ENCODE measurements around the gene IKZF3. TPM values are rescaled to one million over a fixed set of nuclear protein-coding genes. Genes with fewer than 3 reads are reported as not detected.

Gene IKZF3
- polyA plus RNA-seq, 1 donor (not counting 4 experiments of a cell fraction or from before 2014, with no cell fraction given) = not detected

- Histone ChIP-seq H3K9ac (ENCODE audit: control insufficient read depth, extremely low read depth, insufficient read depth, low read length) (no peak overlapping the region), H3K79me2 (ENCODE audit: control insufficient read depth, insufficient read depth, low read length) (no peaks in the 10 kb centered on the region), H3K4me2 (ENCODE audit: control insufficient read depth, extremely low read depth, insufficient read depth, low read depth, low read length) (no peak overlapping the region), H3K4me1 (ENCODE audit: control insufficient read depth, extremely low read depth, insufficient read depth, low read length) (no peaks in the 10 kb centered on the region), H4K20me1 (ENCODE audit: control insufficient read depth, extremely low read depth, insufficient read depth, low read length) (no peaks in the 10 kb centered on the region), H2AFZ (ENCODE audit: control insufficient read depth, low read length) (no peak overlapping the region), H3K9me1 (ENCODE audit: control insufficient read depth, extremely low read depth, insufficient read depth, low read length) (no peaks in the 10 kb centered on the region), H3K36me3 (ENCODE audit: control insufficient read depth in 2 of 2, extremely low read depth in 1 of 2, insufficient read depth in 2 of 2, low read length in 2 of 2) (no peaks in the 10 kb centered on the region), H3K27me3 (ENCODE audit: control insufficient read depth, extremely low read depth, insufficient read depth, low read length) (peaks cover 20% of the 10 kb centered on the region), H3K27ac (ENCODE audit: control insufficient read depth, insufficient read depth, low read length) (no peak overlapping the region), H3K4me3 (ENCODE audit: control insufficient read depth in 2 of 3, extremely low read depth in 1 of 3, insufficient read depth in 2 of 3, low read depth in 1 of 3, low read length in 3 of 3) (no peak overlapping the region), H3K9me3 (ENCODE audit: control insufficient read depth, low read depth, low read length) (no peaks in the 10 kb centered on the region)
- no peak for TF ChIP-seq EZH2 (IDR thresholded peaks at IDR 0.05; ENCODE audit: low read length)
- dilution Hi-C loops (cut with MboI; ENCODE audit: extremely low pct_ligation_motif_present, low sequenced_read_pairs) = no loop called here
- FAIRE-seq (no peak), DNase-seq (ENCODE audit: low read depth, low spot score) (no peak)
These were observed 7.7 kb upstream of the IKZF3 start for GRCh38 chr17:39871801-39872200.

DNA sequence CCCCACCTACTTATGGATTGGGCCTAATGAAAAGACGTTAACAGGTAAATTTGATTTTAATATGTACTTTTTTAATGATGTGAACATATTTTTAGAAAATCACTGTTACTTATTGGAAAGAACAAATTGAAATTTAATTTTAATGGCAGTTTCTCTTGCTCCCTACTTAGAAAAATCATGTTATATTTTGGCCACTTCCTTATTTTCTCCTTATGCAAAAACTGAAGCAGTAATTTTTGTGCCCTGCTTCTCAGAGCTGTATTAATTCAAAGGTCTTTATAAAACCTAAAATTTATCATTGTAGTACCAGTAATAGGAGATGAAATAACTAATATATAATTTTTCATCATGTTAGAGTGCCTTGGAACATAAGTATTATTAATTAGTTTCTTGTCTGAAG is 6.7 kb upstream of the IKZF3 start:
- H3K36me3 ChIP-seq (ENCODE audit: control insufficient read depth in 2 of 2, extremely low read depth in 1 of 2, insufficient read depth in 2 of 2, low read length in 2 of 2) = no peaks in the 10 kb centered on the region
- no peak for TF ChIP-seq CTCF (optimal IDR thresholded peaks at IDR 0.05 in 1 of 3, IDR thresholded peaks at IDR 0.05 in 1 of 3, conservative IDR thresholded peaks at IDR 0.05 in 1 of 3; ENCODE audit: extremely low read depth in 1 of 3, insufficient read depth in 2 of 3, low read length in 3 of 3)
- no peak for TF ChIP-seq EZH2 (IDR thresholded peaks at IDR 0.05; ENCODE audit: low read length)
- FAIRE-seq = no peak
- no peaks in the 10 kb centered on the region for H3K79me2 ChIP-seq (ENCODE audit: control insufficient read depth, insufficient read depth, low read length)
- H2AFZ ChIP-seq (ENCODE audit: control insufficient read depth, low read length) = no peak overlapping the region
- no peaks in the 10 kb centered on the region for H3K9me3 ChIP-seq (ENCODE audit: control insufficient read depth, low read depth, low read length)
- H3K4me2 ChIP-seq (ENCODE audit: control insufficient read depth, extremely low read depth, insufficient read depth, low read depth, low read length) = no peak overlapping the region
- H3K27ac ChIP-seq (ENCODE audit: control insufficient read depth, insufficient read depth, low read length) = no peak overlapping the region
- DNase-seq (ENCODE audit: low read depth, low spot score) = no peak
- H3K4me1 ChIP-seq (ENCODE audit: control insufficient read depth, extremely low read depth, insufficient read depth, low read length) = no peaks in the 10 kb centered on the region
- H3K4me3 ChIP-seq (ENCODE audit: control insufficient read depth in 2 of 3, extremely low read depth in 1 of 3, insufficient read depth in 2 of 3, low read depth in 1 of 3, low read length in 3 of 3) = no peak overlapping the region
- dilution Hi-C loops (cut with MboI; ENCODE audit: extremely low pct_ligation_motif_present, low sequenced_read_pairs) = no loop called here
- no peak overlapping the region for H3K9ac ChIP-seq (ENCODE audit: control insufficient read depth, extremely low read depth, insufficient read depth, low read length)
- H4K20me1 ChIP-seq (ENCODE audit: control insufficient read depth, extremely low read depth, insufficient read depth, low read length) = no peaks in the 10 kb centered on the region
- H3K27me3 ChIP-seq (ENCODE audit: control insufficient read depth, extremely low read depth, insufficient read depth, low read length) = peaks cover 25% of the 10 kb centered on the region
- H3K9me1 ChIP-seq (ENCODE audit: control insufficient read depth, extremely low read depth, insufficient read depth, low read length) = no peaks in the 10 kb centered on the region

DNA sequence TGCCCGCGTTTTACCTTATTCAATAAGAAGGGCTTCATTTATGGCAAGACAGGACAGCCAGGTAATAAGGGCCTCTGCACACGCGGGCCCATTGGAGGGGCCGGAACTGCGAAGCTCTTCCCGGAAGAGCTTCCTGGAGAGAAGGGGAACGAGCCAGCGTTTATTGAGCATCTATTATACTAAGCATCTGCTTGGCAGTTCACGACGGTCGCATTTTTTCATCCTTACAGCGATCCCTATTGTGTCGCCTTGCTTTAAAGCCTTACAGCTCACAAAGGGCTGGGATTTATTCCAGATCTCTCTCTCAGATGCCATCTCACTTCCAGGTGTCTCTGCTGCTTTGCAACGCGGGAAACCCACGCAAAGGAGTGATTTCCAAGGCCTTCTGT is 4.4 kb upstream of the IKZF3 start:
- Histone ChIP-seq H3K27ac (ENCODE audit: control insufficient read depth, insufficient read depth, low read length) (no peak overlapping the region), H3K4me1 (ENCODE audit: control insufficient read depth, extremely low read depth, insufficient read depth, low read length) (no peaks in the 10 kb centered on the region), H3K9me1 (ENCODE audit: control insufficient read depth, extremely low read depth, insufficient read depth, low read length) (no peaks in the 10 kb centered on the region), H3K4me2 (ENCODE audit: control insufficient read depth, extremely low read depth, insufficient read depth, low read depth, low read length) (no peak overlapping the region), H3K4me3 (ENCODE audit: control insufficient read depth in 2 of 3, extremely low read depth in 1 of 3, insufficient read depth in 2 of 3, low read depth in 1 of 3, low read length in 3 of 3) (no peak overlapping the region), H3K79me2 (ENCODE audit: control insufficient read depth, insufficient read depth, low read length) (no peaks in the 10 kb centered on the region), H2AFZ (ENCODE audit: control insufficient read depth, low read length) (no peak overlapping the region), H3K36me3 (ENCODE audit: control insufficient read depth in 2 of 2, extremely low read depth in 1 of 2, insufficient read depth in 2 of 2, low read length in 2 of 2) (no peaks in the 10 kb centered on the region), H4K20me1 (ENCODE audit: control insufficient read depth, extremely low read depth, insufficient read depth, low read length) (no peaks in the 10 kb centered on the region), H3K9ac (ENCODE audit: control insufficient read depth, extremely low read depth, insufficient read depth, low read length) (no peak overlapping the region), H3K9me3 (ENCODE audit: control insufficient read depth, low read depth, low read length) (no peaks in the 10 kb centered on the region), H3K27me3 (ENCODE audit: control insufficient read depth, extremely low read depth, insufficient read depth, low read length) (peaks cover 44% of the 10 kb centered on the region)
- dilution Hi-C loops (cut with MboI; ENCODE audit: extremely low pct_ligation_motif_present, low sequenced_read_pairs) = no loop called here
- DNase-seq (ENCODE audit: low read depth, low spot score) = no peak
- FAIRE-seq = no peak
- TF ChIP-seq CTCF (optimal IDR thresholded peaks at IDR 0.05 in 1 of 3, IDR thresholded peaks at IDR 0.05 in 1 of 3, conservative IDR thresholded peaks at IDR 0.05 in 1 of 3; ENCODE audit: extremely low read depth in 1 of 3, insufficient read depth in 2 of 3, low read length in 3 of 3) = no peak
- TF ChIP-seq EZH2 (IDR thresholded peaks at IDR 0.05; ENCODE audit: low read length) = no peak

All from keratinocyte (primary cell).